Measurements from ENCODE around the gene ANKRD63. TPM values are rescaled to one million over a fixed set of nuclear protein-coding genes. Genes with fewer than 3 reads are reported as not detected.

ANKRD63 gene
- total and polyA plus RNA-seq, 2 experiments from 2014 or later = 0.30 to 0.47 TPM

DNA sequence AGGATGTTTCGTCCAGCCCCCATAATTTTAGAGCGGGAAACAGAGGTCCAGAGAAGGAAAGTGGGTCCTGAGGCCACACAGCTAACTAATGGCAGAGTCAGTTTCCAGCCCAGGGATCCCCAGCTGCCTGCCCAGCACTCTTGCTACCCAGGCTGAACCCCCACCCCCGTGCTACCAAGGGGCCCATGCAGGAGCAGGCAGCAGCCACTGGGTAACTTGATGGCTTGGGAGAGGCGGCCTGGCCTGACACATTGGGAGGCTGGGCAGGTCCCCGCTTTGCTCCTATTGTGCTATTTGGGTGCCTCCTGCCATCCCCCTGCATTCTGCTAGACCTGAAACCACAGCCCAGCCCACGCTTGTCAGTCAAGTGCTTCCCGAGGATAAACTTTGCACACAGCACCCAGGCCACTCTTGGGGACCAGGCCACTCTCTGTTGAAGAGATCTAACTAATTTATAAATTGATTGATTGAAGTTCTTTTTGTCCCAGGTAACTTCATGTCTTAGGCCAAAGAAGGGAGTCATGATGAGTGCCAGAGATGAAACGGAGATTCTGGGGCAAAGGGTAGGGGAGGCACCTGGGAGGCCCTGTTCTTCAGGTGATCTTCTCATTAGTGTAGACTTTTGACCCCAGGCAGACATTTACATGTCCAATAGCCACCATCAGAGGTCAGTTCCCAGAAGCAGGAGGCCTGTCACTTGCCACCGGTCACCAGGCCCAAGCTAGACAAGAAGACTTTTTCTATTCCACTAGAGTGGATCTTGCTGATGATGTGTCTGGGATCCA is 37.0 kb downstream of the ANKRD63 start:
- H3K27me3 ChIP-seq = peaks cover 3% of the 10 kb centered on the region
- no peak overlapping the region for H3K4me2 ChIP-seq
- no peaks in the 10 kb centered on the region for H3K79me2 ChIP-seq
- H3K9me2 ChIP-seq (replicated peaks; ENCODE audit: insufficient read depth) = no peaks in the 10 kb centered on the region
- TF ChIP-seq EZH2 (IDR thresholded peaks at IDR 0.05; ENCODE audit: borderline replicate concordance) (no peak), CTCF (IDR thresholded peaks at IDR 0.05; ENCODE audit: poor library complexity) (no peak), EZH2phosphoT487 (IDR thresholded peaks at IDR 0.05; ENCODE audit: low read depth, severe bottlenecking, unreplicated experiment) (no peak)
- H3K4me3 ChIP-seq = no peak overlapping the region
- H3K36me3 ChIP-seq (replicated peaks; ENCODE audit: insufficient read depth, low read depth) = no peaks in the 10 kb centered on the region
- DNase-seq (ENCODE audit: low spot score) = no peak
- no peaks in the 10 kb centered on the region for H3K9me3 ChIP-seq (ENCODE audit: low read depth)
- H3K27ac ChIP-seq = no peak overlapping the region
- H4K20me1 ChIP-seq (ENCODE audit: insufficient read depth, poor library complexity, severe bottlenecking) = no peaks in the 10 kb centered on the region
- WGBS (ENCODE audit: low lambda C conversion rate, missing lambda C conversion rate) = 90% methylated on average over 9 of the region's 9 CpGs
- peaks cover 9% of the 10 kb centered on the region for H3K4me1 ChIP-seq (ENCODE audit: insufficient read depth)
- H2AFZ ChIP-seq = no peak overlapping the region

- H3K36me3 ChIP-seq (replicated peaks; ENCODE audit: insufficient read depth, low read depth) = no peaks in the 10 kb centered on the region
- H3K4me1 ChIP-seq (ENCODE audit: insufficient read depth) = peaks cover 9% of the 10 kb centered on the region
- no peaks in the 10 kb centered on the region for H3K79me2 ChIP-seq
- H3K27ac ChIP-seq = peak overlapping the region; percentile 20
- no peaks in the 10 kb centered on the region for H3K27me3 ChIP-seq
- H2AFZ ChIP-seq = no peak overlapping the region
- 58% methylated on average over 5 of the region's 5 CpGs for WGBS (ENCODE audit: low lambda C conversion rate, missing lambda C conversion rate)
- H3K4me3 ChIP-seq = no peak overlapping the region
- H4K20me1 ChIP-seq (ENCODE audit: insufficient read depth, poor library complexity, severe bottlenecking) = no peaks in the 10 kb centered on the region
- H3K9me3 ChIP-seq (ENCODE audit: low read depth) = no peaks in the 10 kb centered on the region
- TF ChIP-seq EZH2 (IDR thresholded peaks at IDR 0.05; ENCODE audit: borderline replicate concordance) = no peak
- no peak for TF ChIP-seq CTCF (IDR thresholded peaks at IDR 0.05; ENCODE audit: poor library complexity)
- TF ChIP-seq EZH2phosphoT487 (IDR thresholded peaks at IDR 0.05; ENCODE audit: low read depth, severe bottlenecking, unreplicated experiment) = no peak
- H3K9me2 ChIP-seq (replicated peaks; ENCODE audit: insufficient read depth) = no peaks in the 10 kb centered on the region
- no peak overlapping the region for H3K4me2 ChIP-seq
- peak; percentile 65 for DNase-seq (ENCODE audit: low spot score)
These were observed 37.8 kb downstream of the ANKRD63 start for GRCh38 chr15:40244961-40245523.

GRCh38 chr15:40243126-40243810 is 39.6 kb downstream of the ANKRD63 start:
- H3K36me3 ChIP-seq (replicated peaks; ENCODE audit: insufficient read depth, low read depth) = no peaks in the 10 kb centered on the region
- H3K9me2 ChIP-seq (replicated peaks; ENCODE audit: insufficient read depth) = no peaks in the 10 kb centered on the region
- WGBS (ENCODE audit: low lambda C conversion rate, missing lambda C conversion rate) = 91% methylated on average over 9 of the region's 9 CpGs

More at GRCh38 chr15:40243126-40243810, 39.6 kb downstream of the ANKRD63 start:
- no peaks in the 10 kb centered on the region for H4K20me1 ChIP-seq (ENCODE audit: insufficient read depth, poor library complexity, severe bottlenecking)
- H3K4me2 ChIP-seq = no peak overlapping the region
- H3K9me3 ChIP-seq (ENCODE audit: low read depth) = no peaks in the 10 kb centered on the region
- H3K79me2 ChIP-seq = no peaks in the 10 kb centered on the region
- no peak overlapping the region for H2AFZ ChIP-seq
- no peak for DNase-seq (ENCODE audit: low spot score)
- no peak overlapping the region for H3K27ac ChIP-seq
- no peak for TF ChIP-seq EZH2phosphoT487 (IDR thresholded peaks at IDR 0.05; ENCODE audit: low read depth, severe bottlenecking, unreplicated experiment)
- TF ChIP-seq CTCF (IDR thresholded peaks at IDR 0.05; ENCODE audit: poor library complexity) = no peak
- TF ChIP-seq EZH2 (IDR thresholded peaks at IDR 0.05; ENCODE audit: borderline replicate concordance) = no peak
- no peaks in the 10 kb centered on the region for H3K27me3 ChIP-seq
- H3K4me3 ChIP-seq = no peak overlapping the region
- H3K4me1 ChIP-seq (ENCODE audit: insufficient read depth) = peaks cover 15% of the 10 kb centered on the region

Data from hepatocyte (in vitro differentiated cells).